Glomerular visceral epithelial cell (primary cell): ENCODE results near the gene FHAD1.
"Not testable (repeated sequence)": the region's sequence is repeated elsewhere in the genome, so short reads cannot be mapped to it uniquely, and the experiment has no call there.

ENCODE experiments used
- DNase-seq: peaks from one replicate; pipeline ENCODE4 v3.0.0-alpha.2; 2016; ENCODE audit errors: extremely low spot score

Gene FHAD1

DNA sequence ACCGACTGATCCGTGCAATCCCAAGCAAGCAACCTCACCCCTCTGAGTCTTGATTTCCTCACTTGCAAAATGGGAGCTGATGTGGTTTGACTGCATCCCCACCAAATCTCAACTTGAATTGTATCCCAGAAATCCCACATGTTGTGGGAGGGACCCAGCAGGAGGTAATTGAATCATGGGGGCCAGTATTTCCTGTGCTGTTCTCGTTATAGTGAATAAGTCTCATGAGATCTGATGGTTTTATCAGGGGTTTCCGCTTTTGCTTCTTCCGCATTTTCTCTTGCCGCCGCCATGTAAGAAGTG, 58.4 kb downstream of the FHAD1 start:
- DNase-seq = no peak

DNA sequence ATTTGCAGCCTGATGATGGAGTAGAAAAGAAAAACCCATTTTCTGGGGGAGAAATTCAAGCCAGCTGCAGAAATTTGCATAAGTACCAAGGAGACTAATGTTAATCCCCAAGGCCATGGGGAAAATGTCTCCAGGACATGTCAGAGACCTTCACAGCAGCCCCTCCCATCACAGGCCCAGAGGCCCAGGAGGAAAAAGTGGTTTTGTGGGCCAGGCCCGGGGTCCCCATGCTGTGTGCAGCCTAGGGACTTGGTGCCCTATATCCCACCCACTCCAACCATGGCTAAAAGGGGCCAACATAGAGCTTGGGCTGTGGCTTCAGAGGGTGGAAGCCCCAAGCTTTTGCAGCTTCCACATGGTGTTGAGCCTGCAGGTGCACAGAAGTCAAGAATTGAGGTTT, 59.3 kb downstream of the FHAD1 start:
- not testable (repeated sequence) for DNase-seq

DNA sequence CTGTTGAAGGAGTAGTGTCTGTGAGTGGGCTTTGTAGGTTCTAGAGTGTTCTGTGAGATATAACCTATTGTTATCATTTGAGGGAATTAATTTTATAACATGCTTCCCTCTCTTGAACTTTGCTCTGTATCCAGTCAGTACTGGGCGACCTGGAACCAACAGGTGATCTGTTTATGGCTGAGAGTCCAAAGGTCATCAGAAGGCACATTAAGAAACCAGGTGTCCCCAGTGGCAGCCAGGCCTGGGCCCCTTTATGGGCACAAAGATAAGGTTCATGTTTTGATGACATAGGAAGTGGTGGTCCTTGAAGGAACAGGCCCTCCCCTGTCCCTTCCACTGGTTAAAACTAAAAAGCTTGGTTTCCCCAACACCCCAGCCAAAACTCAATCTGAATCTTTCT, 61.1 kb downstream of the FHAD1 start:
- DNase-seq = no peak

DNA sequence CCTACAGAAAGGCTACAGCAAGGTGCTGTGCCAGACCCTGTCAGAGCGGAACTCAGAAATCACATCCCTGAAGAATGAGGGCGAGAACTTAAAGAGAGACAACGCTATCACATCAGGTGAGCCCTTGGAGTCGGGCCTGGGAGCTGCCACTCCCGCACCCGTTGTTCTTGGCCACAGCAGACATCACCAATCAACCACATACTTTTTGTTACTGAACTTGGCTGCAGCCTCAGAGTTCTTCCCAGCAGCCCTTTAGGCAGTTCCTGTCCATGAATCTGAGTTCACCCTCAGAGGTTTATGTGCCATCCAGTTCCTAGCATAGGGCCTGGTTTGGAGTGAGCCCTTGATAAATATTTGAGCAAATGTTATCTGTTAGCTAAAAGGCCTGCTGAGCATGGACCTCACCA, 61.6 kb downstream of the FHAD1 start:
- DNase-seq = no peak

DNA sequence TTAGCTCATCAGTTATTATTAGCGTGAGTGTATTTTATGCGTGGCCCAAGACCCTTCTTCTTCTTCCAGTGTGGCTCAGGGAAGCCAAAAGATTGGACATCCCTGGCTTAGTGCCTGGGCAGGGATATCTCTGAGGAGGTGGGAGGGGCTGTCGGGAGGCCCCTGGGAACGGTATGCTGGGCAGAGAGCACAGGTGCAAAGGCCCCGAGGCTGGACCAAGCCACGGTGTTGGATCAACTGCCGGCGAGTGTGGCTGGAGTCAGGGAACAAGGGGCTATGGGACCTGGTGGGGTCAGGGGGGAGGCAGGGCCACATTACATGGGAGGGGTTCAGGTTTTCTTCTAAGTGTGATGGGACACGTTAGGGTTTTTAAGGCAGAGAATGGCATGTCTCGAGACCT, 62.7 kb downstream of the FHAD1 start:
- DNase-seq = no peak

DNA sequence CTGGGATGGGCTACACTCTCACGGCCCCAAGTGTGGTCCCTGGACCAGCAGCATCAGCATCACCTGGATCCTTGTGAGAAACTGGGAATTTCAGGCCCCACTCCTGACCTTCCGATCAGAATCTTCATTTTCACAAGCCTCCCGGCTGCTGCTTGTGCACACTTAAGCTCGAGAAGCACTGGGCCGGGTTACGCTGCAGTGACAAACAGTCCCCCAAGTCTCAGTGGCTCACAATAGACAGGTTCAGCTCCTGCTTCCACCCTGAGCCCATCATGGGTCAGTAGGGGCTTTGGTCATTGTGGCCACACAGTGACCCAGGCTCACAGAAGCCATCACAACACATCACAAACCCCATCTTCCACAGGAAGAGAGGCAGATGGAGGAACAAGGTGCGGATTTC, 63.5 kb downstream of the FHAD1 start:
- no peak for DNase-seq

DNA sequence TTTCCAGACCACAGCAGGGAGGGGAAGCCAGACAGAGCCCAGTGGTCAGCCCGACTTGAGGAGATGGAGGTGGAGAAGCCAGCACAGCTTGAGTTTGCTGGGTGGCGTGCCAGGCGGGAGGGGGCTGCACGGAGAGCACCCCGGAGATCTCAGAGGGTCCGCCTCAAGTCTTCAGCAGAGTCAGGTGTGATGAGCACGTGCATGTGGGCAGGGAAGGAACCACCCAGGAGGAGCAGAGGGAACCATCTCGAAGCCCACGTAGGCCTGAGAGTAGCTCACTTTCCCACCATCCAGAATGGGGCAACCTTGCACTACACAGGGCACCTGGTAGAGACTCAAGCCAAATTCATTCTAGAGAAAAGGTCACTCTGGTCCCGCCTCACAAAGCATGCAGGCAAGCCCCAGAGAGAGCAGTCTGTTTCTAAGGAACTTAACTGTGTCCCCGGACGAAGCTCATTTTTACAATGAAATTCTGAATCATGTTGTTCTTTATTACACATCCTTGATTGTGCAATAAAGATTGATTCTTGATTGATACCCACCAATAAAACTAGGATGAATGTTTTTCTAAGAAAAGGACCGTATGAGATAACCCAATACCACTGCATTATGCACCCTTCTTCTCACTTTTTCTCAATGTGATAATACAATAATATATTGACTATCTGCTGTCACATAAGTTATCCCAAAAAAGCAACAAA, 64.2 kb downstream of the FHAD1 start:
- no peak for DNase-seq

DNA sequence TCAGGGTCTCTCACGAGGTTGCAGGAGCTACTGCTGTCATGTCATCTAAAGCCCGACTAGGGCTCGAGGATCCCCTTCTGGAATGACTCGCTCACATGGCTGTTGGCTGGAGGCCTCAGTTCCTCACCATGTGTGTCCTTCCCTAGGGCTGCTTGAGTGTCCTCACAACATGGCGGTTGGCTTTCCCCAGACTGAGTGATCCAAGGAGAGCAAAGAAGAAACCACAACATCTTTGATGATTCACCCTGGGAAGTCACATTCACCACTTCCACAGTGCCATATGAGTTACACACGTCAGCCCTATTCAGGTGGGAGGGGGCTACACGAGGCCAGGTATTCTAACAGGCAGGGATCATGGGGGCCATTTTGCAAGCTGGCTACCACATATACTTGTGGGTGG, 64.9 kb downstream of the FHAD1 start:
- DNase-seq = no peak

DNA sequence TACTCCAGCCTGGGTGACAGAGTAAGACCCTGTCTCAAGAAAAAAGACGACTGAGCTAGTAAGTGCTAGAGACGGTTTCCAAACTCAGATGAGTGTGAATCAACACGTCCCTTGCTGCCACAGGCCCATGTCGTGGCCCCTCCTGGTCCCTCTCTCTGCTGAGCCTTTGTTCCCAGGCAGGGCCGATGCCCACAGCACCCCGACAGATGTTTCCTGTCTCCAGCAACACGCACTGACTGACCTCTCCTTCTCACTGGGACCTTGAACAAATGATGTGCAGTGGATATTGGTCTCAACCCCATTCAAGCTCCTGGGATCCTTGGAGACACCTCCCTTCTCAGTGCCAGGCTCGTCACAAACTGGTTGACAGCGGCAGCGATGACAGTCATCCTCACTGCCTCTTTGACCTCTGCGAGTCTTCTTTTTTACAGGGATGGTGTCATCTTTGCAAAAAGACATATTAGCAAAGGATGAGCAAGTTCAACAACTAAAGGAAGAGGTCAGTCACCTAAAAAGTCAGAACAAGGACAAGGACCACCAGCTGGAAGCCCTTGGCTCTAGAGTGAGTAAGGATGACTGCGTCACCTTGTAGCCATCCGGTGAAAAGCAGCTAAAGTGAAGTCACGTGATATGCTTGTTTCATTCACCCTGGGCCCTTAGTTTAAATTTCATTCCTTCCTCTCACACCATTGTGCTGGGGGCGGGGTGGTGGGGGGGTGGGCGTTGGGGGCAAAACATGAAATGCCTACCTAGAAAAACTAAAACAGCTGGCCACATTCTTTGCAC, 65.8 kb downstream of the FHAD1 start:
- no peak for DNase-seq

DNA sequence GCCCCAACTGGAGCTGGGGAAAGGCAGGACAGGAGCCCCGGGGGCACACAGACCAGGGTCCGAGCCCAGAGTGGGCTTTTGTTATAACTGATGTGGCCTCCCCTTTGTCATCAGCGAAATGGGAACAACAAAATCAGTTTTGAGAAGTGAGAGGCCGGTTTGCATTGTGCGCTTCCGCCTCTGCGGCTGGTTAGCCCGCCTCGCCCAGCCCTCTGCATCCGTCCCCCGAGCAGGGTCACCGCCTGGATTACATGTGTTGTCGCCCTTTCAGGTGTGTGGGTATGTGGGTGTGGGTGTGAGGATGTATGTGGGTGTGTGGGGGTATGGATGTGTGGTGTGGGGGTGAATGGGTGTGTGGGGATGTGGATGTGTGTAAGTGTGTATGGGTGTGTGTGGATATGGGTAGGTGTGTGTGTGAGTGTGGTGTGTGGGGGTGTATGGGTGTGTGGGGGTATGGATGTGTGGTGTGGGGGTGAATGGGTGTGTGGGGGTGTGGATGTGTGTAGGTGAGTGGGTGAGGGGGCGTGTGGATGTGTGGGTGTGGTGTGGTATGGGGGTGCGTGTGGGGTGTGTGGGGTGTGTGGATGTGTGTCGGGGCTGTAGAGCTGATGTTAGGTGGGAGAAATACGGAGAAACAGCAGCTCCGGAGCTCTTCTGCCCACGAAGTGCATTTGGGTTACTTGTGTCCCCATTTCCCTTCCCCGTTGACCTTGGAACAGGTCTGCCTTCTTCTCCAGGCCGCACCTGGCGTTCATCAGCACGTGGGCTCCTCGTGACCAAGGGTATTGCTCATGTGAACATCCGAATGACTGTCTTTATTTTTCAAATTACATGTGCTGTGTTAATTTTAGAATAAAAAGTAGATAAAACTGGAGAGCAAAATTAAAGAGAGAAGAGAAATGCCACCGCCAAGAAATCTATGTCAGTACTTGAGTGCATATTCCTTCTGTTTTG, 67.6 kb downstream of the FHAD1 start:
- no peak for DNase-seq

DNA sequence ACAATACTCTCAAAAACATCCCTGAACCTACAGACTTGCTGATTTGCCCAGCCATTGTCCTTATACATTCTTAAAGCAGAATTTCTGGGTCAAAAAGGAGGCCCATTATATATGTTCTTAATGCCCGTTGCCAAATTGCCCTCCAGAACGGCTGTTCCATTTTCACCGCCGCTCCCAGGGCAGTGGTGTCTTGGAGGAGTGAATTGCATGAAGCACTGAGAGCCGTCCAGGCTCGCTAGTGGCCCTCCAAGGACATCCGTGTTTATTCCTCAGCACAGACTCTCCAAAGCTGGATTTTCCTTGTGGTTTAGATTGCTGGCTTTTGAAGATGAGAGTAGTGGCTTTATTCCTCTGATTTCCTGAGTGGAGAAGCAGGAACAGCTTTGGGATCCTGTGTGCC, 68.8 kb downstream of the FHAD1 start:
- DNase-seq = no peak

DNA sequence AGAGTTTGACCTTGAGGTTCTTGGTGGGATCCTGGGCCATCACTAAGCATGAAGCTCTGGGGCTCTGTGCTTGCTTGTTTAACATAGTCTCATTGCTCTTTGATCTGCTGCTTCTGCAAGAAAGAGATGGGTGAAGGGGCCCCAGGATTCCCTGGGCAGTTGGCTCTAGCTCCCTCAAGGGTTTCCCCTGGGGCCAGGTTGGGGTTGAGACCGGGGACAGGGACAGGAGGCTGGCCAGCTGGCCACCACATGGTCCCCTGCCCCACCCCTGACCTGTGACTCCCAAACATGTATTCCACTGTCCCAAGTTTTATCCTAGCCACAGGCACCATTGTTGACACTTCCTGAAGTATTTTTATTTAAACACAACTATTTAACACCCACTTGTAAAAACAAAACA, 69.5 kb downstream of the FHAD1 start:
- no peak for DNase-seq

DNA sequence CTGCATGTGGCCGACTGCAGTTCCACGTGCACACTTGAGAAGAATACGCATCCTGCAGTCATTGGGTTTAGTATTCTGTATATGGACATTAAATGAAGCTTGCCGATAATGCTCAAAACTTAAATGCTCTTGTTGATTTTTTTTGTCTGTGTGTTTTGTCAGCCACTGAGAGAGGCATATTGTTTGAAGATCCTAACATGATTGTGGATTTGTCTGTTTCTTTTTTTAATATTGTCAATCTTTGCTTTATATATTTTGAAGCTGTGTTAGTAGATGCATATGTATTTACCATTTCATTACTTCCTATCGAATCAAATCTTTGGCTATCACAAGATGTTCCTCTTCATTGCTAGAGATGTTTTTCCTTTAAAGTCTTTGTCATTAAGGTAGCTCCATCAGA, 73.2 kb downstream of the FHAD1 start:
- no peak for DNase-seq

DNA sequence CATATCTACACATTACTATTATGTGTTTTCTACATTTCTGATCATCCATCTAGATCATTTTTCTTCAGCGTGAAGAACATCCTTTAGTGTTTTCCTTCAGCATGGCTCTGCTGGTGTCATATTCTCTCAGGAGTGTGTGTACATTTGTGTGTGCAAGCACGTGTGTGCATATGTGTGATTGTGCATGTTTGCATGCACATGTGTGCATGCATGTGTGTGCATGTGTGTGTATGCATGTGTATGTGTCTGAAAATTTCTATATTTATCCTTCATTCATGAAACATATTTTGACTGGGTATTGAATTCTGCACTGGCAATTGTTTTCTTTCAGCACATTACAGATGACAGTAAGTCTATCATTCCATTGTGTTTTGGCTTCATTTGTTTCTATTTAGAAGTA, 74.6 kb downstream of the FHAD1 start:
- DNase-seq = no peak

DNA sequence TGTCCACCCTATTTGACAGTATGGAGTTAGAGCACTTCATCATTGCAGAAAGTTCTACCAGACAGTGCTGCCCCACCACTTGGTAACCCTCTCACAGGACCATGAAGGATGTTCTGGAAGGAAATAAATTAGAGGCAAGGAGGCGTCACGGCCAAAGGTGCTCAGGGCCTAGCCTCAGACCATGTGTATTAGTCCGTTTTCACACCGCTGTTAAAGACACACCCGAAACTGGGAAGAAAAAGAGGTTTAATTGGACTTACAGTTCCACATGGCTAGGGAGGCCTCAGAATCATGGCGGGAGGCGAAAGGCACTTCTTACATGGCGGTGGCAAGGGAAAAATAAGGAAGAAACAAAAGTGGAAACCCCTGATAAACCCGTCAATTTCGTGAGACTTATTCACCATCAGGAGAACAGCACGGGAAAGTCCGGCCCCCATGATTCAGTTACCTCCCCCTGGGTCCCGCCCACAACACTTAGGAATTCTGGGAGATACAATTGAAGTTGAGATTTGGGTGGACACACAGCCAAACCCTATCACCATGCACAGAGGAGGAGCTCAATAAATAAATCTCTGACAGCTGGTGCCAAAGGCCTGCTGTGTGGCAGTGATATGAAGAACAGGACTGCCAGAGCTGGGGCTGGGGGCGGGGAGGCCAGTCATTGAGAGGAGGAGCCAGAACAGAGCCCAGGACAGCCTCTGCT, 75.8 kb downstream of the FHAD1 start:
- no peak for DNase-seq

DNA sequence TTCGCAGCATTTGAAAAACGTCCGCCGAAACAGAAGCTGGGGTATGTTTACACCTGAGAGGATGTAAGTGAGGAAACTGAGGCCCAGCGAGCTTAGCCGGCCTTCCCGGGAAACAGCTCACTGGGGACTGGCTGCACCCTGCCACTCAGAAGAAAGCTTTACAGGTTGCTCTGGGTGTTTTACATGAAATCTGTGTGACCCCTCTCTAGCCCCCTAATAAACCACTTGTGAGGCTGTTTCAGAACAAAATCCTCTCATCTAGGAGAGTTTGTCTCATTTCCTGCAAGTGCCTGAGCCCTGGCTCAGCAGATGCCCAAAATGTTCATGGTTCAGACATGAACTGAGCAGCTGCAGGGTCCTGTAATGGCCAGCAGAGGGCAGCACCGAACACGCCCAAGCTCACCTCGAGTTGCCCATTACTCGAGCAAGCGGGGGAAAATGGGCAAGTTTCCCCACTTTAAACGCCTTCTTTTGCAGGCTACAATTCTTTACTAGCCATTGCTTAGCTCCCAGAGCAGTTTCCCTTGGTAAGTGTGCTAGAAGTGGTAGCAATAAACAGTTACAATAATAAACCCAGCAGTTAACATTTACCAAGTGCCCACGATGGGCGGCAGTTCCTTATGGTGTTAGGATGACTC, 76.4 kb downstream of the FHAD1 start:
- DNase-seq = peak; percentile 79

DNA sequence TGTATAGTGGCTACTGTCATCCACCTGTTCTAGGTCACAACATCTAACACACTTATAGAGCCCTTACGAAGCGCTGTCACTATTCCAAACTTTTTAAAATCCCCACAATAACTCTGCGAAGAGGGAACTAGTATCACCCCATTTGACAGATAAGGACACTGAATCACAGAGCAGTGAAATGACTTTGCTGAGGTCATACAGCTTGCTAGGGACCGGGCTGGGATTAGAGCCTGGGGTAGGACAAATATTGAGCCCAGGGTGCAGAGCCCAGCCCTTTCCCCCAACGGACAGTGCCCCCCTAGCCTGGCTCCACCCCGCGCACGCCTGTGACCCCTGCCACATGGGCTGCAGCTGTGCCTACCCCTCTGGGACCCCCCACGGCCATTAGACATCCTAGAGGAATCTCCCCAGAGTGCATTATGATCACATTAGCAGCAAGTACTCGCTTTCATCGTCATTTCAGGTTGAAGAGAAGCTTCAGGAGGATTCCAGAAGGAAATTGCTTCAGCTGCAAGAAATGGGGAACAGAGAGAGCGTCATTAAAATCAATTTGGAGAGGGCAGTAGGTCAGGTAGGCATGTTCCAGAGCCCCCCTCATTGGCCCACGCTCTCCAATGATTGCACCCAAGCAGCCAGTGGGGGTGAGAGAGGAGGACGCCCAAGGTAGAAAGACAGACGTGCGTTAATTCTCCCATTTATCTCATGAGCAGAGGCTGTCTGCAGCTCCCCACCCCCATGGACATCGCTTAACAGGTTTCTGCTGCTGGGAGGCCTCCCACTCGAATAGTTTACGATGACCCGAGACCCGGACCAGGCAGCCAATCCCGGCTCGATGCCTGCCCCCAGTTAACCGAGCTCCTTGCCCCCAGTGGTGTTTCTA, 77.2 kb downstream of the FHAD1 start:
- no peak for DNase-seq

DNA sequence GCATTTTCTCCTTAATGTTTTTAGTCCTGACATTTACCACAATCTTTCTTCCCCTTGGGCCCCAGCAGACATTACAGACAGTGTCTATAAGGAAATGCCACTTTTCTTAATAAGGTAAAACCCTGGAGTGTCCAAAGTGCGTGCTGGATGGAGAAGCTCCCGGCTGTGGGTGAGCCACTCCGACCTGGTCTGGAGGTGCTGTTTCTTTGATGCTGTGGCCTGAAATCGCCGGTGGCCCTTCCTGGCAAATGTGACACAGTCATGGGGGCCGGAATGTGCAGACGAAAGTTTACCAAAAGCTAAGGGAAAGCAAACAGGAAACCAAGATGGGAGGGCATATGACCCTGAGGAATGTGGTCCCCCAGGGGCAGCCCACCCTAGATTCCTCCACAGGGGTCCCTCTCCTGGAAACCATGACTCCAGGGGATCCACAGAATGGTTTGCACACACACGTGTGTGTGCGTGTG, 77.9 kb downstream of the FHAD1 start:
- DNase-seq = no peak

DNA sequence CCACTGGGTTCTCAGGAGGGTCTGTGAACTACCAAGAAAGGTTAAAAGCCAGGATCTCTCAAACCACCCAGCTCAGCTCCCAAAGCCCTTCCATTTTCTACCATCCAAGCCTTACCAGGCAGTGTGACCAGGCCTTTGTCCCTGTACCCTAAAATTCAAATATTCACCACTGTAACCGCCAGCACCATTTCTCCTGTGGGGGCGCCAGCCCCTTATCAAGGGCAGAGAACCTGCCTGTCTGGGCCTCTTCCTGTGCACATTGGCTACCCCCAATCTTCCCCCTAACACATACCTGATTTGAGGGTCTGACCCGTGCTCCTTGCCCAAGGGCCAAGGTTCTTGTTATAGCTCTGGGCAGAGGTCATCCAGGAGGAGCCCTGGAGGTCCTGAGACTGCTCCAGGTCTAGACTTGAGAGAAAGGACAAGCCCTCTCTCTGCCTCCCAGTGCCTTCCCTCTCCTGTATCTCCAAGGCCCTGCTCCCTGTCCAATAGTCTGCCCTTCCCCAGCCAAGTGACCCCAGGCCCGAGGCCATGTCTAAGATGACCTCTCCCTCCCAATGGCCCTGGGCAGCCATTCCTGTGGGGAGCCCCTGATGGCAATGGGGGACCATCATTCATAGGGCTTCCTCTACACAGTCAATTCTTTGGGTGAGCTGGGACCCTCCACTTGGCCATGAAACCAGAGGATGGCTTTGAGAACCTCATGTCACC, 78.5 kb downstream of the FHAD1 start:
- no peak for DNase-seq
